HUDEP-2 (cell line): Measurements from ENCODE around the gene CLEC4F.

Source experiments
- DNase-seq, 76 experiments: peaks; one replicate each; lab custom pipeline; 2025; ENCODE audit not compliant: unreplicated experiment in 76 of 76; lab: John Stamatoyannopoulos, UW

The CLEC4F gene

GRCh38 chr2:70759446-70759845 lies 61.0 kb downstream of the CLEC4F start:
- no peak for DNase-seq
